Measurements from ENCODE around the gene ADD3.

ADD3 gene

DNA sequence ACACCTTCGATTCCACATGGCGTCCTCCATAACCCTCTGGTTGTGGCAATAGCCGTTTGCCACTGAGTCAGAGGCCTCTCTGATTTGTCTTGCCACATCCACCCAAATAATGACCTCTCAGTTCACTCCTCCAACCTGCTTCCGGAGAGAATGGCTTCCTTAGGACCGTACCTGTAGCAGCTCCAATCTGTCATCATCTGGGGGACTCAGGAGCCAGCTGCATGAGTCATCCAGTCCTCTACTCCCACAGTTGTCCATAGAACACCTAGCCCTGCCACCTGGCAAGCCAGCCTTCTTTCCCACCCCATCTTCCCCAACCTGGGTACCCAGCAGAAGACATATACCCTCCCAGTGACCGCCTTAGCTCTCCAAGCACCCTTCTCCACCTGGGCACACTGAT is 135.2 kb downstream of the ADD3 start:
- FAIRE-seq, result no peak
- no peak for DNase-seq (ENCODE audit: insufficient read length, low spot score)
- TF ChIP-seq, protein P1, sequence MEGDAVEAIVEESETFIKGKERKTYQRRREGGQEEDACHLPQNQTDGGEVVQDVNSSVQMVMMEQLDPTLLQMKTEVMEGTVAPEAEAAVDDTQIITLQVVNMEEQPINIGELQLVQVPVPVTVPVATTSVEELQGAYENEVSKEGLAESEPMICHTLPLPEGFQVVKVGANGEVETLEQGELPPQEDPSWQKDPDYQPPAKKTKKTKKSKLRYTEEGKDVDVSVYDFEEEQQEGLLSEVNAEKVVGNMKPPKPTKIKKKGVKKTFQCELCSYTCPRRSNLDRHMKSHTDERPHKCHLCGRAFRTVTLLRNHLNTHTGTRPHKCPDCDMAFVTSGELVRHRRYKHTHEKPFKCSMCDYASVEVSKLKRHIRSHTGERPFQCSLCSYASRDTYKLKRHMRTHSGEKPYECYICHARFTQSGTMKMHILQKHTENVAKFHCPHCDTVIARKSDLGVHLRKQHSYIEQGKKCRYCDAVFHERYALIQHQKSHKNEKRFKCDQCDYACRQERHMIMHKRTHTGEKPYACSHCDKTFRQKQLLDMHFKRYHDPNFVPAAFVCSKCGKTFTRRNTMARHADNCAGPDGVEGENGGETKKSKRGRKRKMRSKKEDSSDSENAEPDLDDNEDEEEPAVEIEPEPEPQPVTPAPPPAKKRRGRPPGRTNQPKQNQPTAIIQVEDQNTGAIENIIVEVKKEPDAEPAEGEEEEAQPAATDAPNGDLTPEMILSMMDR (IDR thresholded peaks at IDR 0.05; ENCODE audit: insufficient read depth, missing control alignments), result no peak

DNA sequence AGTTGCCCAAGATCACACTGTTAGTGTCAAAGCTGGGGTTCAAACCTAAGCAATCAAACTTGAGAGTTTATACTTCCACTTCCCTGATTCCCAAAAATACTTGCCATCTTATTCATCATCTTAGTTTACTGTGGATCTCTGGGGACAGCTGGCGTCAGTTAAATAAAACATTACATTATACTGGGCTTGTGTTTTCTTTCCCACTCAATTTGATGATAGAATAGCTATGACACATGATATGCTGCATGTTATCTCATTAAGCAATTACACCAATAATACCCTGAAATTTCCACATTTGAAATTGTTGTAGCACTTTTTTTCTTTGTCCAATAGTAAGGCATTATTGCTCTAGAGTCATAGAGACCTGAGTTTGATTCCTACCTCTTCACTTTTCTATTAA is 136.7 kb downstream of the ADD3 start:
- TF ChIP-seq, protein P1 (IDR thresholded peaks at IDR 0.05; ENCODE audit: insufficient read depth, missing control alignments), result no peak
- FAIRE-seq, result no peak

DNA sequence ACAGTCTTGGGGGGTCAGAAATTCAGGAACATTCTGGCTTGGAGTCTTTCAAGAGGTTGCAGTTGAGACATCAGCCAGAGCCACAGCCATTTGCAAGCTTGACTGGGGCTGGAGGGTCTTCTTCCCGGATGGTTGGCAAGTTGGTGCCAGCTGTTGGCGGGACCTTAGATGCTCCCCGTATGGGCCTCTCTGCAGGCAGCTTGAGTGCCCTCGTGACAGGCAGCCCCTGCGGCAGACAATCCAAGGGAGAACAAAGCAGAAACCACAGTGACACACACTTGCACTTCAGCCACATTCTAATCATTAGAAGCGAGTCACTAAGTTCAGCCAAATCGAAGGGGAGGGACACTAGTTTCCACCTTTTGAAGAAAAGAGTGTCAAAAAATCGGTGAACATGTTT is 140.2 kb downstream of the ADD3 start:
- TF ChIP-seq, protein P1 (IDR thresholded peaks at IDR 0.05; ENCODE audit: insufficient read depth, missing control alignments), result no peak
- FAIRE-seq, result no peak
- no peak for DNase-seq (ENCODE audit: insufficient read length, low spot score)

More for the DNA sequence above, 136.7 kb downstream of the ADD3 start:
- no peak for DNase-seq (ENCODE audit: insufficient read length, low spot score)

DNA sequence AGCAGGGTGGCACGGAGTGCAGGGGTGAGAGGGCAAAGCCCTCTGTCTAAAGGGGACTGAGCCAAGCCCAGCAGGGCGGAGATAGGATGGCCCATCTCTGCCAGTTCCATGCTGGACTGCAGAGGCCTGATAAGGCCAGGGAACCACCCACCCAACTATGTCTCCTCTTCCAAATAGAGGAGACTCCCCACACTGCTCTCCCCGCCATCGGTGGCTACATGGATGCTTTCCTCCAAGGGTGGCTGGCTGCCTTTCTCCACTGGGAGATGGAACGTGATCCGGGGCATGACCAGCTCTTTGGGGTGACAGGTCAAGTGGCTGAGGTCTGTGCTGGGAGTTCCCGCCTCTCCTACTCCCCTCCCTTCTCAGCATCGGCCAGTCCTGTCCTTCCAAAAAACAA is 141.5 kb downstream of the ADD3 start:
- TF ChIP-seq, protein P1 (IDR thresholded peaks at IDR 0.05; ENCODE audit: insufficient read depth, missing control alignments), result no peak
- FAIRE-seq, result no peak
- no peak for DNase-seq (ENCODE audit: insufficient read length, low spot score)

DNA sequence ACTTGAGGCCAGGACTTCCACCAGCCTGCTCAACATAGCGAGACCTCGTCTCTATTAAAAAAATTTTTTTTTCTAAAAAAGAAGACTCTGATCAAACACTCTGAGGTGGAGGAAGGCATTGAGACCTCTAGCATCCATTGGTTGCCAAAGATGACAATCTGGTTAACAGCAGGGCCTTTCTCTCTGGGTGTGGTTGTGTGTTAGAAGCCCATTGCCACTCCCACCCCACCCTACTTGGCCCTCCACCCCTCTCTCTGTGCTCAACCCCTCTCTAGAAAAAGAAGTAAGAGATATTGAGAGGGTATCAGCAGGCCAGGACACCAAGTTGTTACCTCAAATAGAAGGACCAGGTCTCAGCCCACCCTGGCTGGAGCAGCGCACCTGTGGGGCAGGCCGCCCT is 142.3 kb downstream of the ADD3 start:
- TF ChIP-seq, protein P1 (IDR thresholded peaks at IDR 0.05; ENCODE audit: insufficient read depth, missing control alignments), result no peak
- DNase-seq (ENCODE audit: insufficient read length, low spot score) (no peak), FAIRE-seq (no peak)

DNA sequence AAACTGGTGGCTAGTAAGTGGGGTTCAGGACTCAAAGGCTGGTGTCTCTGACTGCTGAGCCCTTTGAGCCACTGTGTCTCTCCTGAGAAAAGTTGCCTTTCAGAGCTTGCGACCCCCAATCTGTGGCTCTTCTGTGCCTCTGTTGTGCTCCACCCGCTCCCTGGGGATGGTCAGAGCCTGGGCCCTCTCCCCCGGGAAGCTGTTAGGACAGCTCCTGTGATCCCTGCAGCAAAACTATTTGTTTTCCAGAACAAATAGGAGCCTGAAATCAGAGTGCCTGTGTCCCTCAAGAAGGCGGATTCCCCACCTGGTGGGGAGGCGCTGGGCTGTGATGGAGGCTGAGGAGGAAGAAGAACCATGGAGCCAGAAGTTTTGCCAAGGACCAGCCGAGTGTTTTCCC is 143.2 kb downstream of the ADD3 start:
- DNase-seq (ENCODE audit: insufficient read length, low spot score) (no peak), FAIRE-seq (no peak)
- TF ChIP-seq, protein P1 (IDR thresholded peaks at IDR 0.05; ENCODE audit: insufficient read depth, missing control alignments), result no peak

DNA sequence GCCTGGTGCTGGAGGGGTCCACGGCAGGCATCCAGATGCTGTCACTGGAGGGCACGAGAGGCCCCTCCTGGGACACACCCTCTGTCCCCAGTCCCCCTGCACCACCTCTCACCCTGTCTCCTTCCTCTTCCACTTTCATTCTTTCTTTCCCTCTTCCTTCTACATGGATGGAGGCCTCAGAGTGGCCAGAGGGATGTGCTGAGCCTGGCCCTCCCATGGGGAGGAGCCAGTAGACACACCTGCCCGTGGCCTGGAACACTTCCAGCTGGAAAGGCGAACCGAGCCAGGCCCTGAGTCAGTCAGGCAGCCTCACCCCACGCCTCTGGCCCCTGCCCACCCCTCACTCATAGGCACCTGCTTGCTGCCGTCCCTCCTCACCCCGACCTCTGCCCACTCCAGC is 143.7 kb downstream of the ADD3 start:
- no peak for FAIRE-seq
- no peak for DNase-seq (ENCODE audit: insufficient read length, low spot score)
- TF ChIP-seq, protein P1 (IDR thresholded peaks at IDR 0.05; ENCODE audit: insufficient read depth, missing control alignments), result no peak

Measured in D721Med (cell line).